HK-2 (cell line): ENCODE measurements around the gene ELL3.
"Not testable (repeated sequence)": the region's sequence is repeated elsewhere in the genome, so short reads cannot be mapped to it uniquely, and the experiment has no call there.

ENCODE experiments used
- DNase-seq: peaks from one replicate; pipeline ENCODE4 v3.0.0-alpha.2; 2018; ENCODE audit not compliant: unreplicated experiment

ELL3 gene

DNA sequence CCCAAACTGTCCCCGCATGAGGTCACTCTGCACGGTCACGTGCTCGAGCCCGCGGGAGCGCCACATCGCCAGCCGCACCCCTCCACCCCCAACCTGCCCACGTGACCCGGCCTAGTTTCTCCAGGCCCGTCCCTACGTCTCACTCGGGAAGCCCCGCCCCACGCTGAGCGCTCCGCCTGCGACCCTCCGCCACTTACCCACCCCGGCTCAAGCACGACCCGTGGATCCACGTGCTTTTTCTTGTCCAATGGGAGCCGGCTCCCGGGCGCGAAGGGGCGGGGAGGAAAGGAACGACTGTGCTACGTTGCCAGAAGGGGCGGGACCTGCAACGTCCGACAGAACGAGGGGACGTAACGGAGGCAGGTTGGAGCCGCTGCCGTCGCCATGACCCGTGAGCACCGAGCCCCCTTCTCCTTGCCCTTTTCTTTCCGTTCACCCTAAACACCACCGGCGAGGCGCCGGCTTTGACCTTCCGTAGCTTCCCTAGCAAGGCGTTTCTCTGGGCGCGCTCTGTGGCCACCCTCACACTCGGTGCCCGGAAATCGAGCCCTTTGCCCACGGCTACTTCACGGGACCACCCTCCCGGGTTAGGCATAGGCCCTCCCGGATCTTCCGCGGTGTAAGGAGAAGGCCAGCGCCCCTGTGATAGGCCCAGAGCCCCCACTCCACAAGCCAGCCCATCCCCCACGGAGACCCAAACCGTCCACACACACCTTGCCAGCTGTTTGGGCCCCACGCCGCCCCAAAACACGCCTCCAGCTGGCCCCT lies 15.4 kb upstream of the ELL3 start, which contains the start of gene SERF2:
TSS of gene SERF2 (plus strand) at position 328 of the 768 bp plus-strand sequence. CDS start at position 385, 57 bp downstream.
- peak; percentile 98 for DNase-seq

GRCh38 chr15:43789409-43789808 lies 12.6 kb upstream of the ELL3 start:
- DNase-seq: no peak

DNA sequence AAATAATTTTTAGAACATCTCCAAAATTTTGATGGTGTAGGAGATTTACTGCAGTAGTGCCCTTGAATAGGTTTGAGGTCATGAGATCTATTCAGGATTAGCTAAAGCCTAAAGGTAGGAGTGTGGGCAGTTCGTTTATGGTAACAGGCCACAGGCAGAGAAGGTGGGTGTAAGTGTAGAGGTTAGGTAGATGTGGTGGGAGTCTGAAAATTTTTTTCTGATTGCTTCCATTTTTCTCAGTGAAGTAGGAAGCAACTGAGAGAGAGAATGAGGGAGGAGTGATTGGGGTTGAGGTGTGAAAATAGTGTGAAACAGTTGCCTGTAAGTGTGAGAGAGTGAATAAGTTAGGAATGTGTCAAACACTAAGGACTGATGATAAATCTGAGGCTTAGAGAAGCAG lies 2.2 kb upstream of the ELL3 start:
- no peak for DNase-seq

DNA sequence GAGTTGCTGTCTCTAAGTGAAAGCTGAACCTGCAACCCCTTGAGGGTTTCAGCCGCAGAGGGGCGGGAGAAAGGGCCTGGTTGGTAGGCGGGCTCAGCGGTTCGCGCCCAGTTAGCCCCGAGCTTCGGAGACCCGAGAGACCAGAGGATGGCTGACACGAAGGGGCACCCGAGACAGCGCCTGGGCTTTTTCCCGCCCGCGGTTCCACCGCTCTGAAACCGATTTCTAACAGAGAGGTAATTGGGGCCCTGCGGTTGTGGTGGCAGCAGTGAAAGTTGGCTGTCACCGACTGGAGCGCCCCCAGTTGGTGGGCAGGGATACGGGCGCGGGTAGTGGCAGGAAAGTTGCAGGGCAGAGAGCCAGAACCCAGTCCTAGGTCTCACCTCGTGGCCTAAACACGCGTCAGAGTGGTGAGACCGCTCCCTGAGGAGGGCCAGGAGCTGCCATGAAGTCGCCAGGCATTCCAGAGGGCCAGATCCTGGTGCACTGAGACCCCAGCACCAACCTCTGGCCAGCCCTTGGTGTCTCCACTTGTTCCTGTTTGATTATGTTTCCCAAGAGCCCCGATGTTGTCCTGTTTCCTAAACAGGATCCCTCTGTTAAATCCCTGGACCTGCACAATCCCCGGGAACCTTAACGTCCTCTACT lies 625 bp upstream of the ELL3 start:
- peak; percentile 76 for DNase-seq

DNA sequence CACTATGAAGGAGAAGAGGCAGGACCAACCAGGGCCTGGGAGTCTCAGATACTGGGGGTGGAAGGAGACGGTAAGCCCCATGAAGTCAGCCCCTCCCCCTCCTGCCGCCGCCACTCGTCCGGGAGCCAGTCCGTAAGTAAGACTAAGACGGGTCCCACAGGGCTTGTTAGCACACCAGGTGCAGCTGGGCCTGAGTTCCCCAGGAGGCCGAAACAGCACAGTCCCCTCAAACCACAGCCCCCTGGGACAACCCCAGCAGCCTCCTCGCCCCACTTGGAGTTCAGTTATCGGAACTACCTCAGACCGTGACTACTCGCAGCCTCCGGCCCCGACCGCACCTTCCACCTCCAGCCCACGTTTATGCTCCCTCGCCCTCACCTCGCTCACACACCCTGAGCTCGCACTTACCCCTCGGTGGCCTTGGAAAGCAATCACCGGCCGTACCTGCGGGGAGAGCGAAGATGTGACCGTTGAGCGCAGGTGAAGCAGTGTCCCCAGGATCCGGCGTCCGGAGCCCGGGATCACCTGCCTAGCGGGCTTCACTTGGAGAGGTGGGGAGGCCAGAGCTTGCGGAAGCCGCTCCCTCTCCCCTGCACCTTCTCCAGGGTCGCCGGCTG lies 557 bp downstream of the ELL3 start:
- DNase-seq: peak; percentile 38

GRCh38 chr15:43775411-43775965 lies 1.3 kb downstream of the ELL3 start:
- peak; percentile 65 for DNase-seq

GRCh38 chr15:43774062-43774461 lies 2.7 kb downstream of the ELL3 start:
- DNase-seq: no peak

GRCh38 chr15:43772624-43773023 lies 4.1 kb downstream of the ELL3 start:
- DNase-seq: no peak

DNA sequence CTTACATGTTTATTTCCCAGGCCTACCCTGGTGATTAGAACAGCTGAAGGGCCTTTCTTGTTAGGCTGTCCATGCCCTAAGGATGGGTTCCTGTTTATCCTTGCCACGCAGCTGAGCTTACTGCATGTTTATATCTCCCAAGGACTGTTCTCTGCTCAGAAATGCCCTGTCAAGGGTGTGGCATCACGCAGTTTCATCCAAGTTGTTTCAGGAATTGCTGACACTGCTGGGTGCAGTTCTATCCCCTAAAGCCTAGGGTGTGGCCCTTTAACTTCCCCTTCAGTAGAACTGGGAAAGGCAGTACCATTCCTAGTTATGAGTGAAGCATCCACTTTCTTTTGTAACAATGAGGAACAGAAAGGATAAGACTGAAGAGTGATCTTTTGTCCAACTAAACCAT lies 5.0 kb downstream of the ELL3 start:
- no peak for DNase-seq

GRCh38 chr15:43769584-43770228 lies 7.1 kb downstream of the ELL3 start:
- DNase-seq: peak; percentile 26

- no peak for DNase-seq
Measured at GRCh38 chr15:43763819-43764446, 12.8 kb downstream of the ELL3 start.

DNA sequence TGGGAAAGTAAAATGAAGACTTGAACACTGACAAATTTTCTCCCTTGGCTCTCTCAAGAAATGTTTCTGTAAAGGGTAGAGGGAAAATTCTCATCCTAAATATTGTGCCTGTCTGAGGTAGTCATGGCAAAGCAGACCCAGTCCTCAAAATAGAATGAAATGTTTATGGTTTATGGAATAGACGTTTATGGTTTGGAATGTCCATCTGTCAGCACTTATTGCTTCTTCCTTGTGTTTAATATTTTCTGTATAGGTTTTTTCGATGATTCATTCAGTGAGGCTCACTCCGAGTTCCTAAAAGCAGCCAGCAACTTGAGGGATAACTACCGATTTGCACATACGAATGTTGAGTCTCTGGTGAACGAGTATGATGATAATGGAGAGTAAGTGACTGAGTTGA lies 13.9 kb downstream of the ELL3 start:
- no peak for DNase-seq

- no peak for DNase-seq
Measured at GRCh38 chr15:43751885-43752284, 24.9 kb downstream of the ELL3 start.

DNA sequence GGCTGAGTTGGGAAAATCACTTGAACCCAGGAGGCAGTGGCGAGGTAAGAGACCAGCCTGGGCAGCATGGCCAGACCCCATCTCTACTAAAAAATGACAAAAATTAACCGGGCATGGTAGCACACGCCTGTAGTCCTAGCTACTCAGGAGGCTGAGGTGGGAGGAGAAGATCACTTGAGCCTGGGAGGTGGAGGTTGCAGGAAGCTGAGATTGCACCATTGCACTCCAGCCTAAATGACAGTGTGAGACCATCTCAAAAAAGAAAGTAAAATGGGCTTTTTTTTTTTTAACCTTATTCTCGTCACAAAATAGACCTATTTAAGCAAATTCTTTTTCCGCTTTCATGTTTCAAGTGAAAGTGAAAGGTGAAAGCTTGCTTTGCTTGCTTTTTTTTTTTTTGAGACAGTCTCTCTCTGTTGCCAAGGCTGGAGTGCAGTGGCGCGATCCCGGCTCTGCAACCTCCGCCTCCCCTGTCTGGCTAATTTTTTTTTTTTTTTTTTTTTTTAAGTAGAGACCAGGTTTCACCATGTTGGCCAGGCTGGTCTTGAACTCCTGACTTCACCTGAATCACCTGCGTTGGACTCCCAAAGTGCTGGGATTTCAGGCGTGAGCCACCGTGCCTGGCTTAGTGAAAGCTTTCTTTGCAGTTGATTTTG lies 26.9 kb downstream of the ELL3 start:
- no peak for DNase-seq

DNA sequence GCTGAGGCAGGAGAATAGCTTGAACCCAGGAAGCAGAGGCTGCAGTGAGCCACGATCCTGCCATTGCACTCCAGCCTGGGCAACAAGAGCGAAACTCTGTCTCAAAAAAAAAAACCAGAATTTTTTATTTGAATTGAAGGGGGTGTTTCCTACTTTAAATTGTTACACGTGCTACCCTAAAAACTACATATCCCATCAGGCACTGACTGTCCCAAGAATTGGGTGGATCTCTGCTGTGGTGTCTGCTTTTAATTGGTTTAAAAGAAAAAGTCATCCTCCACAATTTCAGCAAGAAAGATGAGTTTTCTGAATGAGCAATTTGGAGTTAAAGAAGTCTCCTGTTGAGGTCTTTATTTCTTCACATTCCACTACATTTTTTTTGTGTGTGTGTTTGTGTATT lies 28.4 kb downstream of the ELL3 start:
- DNase-seq: no peak

GRCh38 chr15:43746903-43747309 lies 29.9 kb downstream of the ELL3 start:
- not testable (repeated sequence) for DNase-seq

- DNase-seq: peak; percentile 89
Measured at GRCh38 chr15:43746245-43746902, 30.4 kb downstream of the ELL3 start, which contains the start of gene PDIA3. Gene PDIA3, plus strand, starts transcription at chr15:43746438. Its CDS starts 102 bp downstream, at chr15:43746540.

- no peak for DNase-seq
Measured at GRCh38 chr15:43735416-43735815, 41.4 kb downstream of the ELL3 start.

GRCh38 chr15:43728053-43728725 lies 48.6 kb downstream of the ELL3 start:
- DNase-seq: not testable (repeated sequence)

- DNase-seq: not testable (repeated sequence)
Measured at GRCh38 chr15:43726306-43726705, 50.5 kb downstream of the ELL3 start.
